Rectal smooth muscle tissue (tissue), 1 donor: ENCODE data around the gene DIS3L2.
"Not testable (repeated sequence)": the region's sequence is repeated elsewhere in the genome, so short reads cannot be mapped to it uniquely, and the experiment has no call there.

Source experiments
- H3K27ac ChIP-seq: one replicate; pipeline ENCODE4 v1.7.0; 2013; ENCODE audit warnings: low read depth, low read length, inconsistent platforms
- H3K27me3 ChIP-seq: one replicate; pipeline ENCODE4 v1.7.0; 2013; ENCODE audit warnings: low read length; ENCODE audit not compliant: control insufficient read depth, insufficient read depth
- H3K36me3 ChIP-seq: one replicate; pipeline ENCODE4 v1.7.0; 2013; ENCODE audit warnings: low read length; ENCODE audit not compliant: control insufficient read depth, insufficient read depth
- H3K4me1 ChIP-seq: one replicate; pipeline ENCODE4 v1.7.0; 2013; ENCODE audit warnings: low read length; ENCODE audit not compliant: control insufficient read depth, insufficient read depth
- H3K4me3 ChIP-seq: one replicate; pipeline ENCODE4 v1.7.0; 2013; ENCODE audit warnings: low read length
- H3K9ac ChIP-seq: one replicate; pipeline ENCODE4 v1.7.0; 2013; ENCODE audit warnings: low read length

Gene DIS3L2

DNA sequence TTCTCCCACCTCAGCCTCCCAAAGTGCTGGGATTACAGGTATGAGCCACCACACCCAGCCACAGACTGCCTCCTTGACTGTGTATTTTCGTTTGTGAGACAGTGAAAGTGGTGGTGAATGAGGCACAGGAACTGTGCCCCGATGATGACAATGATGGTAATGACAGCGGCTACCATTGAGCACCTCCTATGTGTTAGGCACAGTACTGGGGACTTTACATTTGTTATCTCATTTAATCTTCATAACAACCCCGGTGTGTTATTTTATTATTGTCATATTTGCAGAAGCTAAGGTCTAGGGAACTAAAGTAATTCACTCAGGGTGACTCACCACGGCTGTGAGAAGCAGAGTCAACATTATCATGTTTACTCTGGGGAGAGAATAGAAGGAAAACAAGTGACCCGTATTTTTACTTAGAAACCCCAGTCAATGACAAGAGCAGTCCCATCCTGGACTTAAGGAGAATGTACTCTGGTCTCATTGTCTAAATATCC lies 339.4 kb downstream of the DIS3L2 start:
- Histone ChIP-seq H3K9ac (no peak overlapping the region), H3K36me3 (no peaks in the 10 kb centered on the region), H3K4me1 (no peaks in the 10 kb centered on the region), H3K4me3 (no peak overlapping the region), H3K27ac (no peak overlapping the region), H3K27me3 (no peaks in the 10 kb centered on the region)

DNA sequence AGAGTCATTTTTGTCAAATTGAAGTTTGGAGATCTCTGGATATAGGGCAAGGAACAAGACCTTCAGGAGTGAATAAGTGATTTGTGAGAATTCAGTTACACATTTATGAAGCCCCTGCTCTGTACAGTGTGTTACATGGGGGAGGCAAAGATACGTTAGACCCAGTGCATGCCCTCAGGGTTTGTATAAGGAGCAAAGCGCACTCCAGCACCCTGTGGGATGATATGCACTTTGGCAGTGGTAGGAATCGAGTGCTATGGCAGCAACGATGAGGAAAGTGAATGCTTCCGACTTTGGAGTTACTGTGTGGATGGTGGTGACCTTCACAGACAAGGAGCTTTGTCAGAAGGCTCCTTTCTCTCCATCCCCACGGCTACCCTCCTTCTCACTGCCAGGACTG lies 342.7 kb downstream of the DIS3L2 start:
- H3K9ac ChIP-seq: no peak overlapping the region
- H3K27ac ChIP-seq: no peak overlapping the region
- H3K4me1 ChIP-seq: no peaks in the 10 kb centered on the region
- H3K4me3 ChIP-seq: no peak overlapping the region
- H3K36me3 ChIP-seq: no peaks in the 10 kb centered on the region
- H3K27me3 ChIP-seq: no peaks in the 10 kb centered on the region

DNA sequence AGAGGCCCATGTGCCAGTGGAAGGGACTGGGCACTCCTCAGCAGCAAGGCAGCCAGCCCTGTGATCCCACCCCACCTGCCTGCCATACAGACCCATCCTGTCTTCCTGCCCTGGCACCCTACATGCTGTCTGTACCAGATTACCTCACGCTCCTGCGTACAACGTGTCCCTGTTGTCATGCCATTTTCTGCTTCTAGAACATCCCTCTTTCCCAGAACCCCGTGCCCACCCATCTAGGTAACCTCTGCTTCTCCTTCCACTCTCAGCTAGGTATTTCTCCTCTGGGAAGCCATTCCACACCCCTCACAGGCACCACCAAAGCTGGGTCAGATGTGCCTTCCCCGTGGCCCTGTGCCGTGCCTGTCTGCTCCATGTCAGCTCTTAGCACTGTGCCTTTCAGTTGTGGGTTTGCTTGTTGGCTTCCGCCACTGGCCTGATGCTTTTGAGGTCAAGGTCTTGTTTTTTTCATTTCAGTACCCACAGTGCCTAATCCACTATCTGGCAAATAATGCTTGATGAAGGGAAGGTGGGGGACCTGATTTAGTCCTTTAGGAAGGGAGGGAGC lies 345.3 kb downstream of the DIS3L2 start:
- Histone ChIP-seq H3K4me1 (no peaks in the 10 kb centered on the region), H3K36me3 (peaks cover 2% of the 10 kb centered on the region), H3K9ac (no peak overlapping the region)

DNA sequence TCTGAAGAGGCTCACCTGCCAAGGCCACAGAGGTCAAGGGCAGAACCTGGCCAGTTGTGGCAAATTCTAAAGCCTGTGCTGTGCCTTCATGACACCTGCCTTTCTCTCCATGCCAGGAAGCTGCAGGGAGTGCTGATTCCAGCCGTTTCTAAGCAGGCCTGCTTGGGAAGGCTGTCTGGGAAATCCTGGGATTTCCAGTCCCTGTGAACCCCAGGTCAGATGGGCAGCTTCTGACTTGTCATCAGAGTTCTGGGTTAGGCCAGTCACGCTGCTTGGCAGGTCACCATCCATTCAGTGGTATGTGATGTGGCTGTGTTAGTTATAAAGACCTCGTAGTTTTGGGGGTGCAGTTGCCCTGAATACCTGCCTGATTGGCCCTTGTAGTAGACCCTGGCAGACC lies 346.3 kb downstream of the DIS3L2 start:
- no peak overlapping the region for H3K27ac ChIP-seq
- no peaks in the 10 kb centered on the region for H3K27me3 ChIP-seq
- H3K4me1 ChIP-seq: no peaks in the 10 kb centered on the region
- H3K4me3 ChIP-seq: no peak overlapping the region
- peaks cover 2% of the 10 kb centered on the region for H3K36me3 ChIP-seq
- no peak overlapping the region for H3K9ac ChIP-seq

More for the DNA sequence above, 345.3 kb downstream of the DIS3L2 start:
- no peaks in the 10 kb centered on the region for H3K27me3 ChIP-seq
- H3K4me3 ChIP-seq: no peak overlapping the region
- no peak overlapping the region for H3K27ac ChIP-seq

DNA sequence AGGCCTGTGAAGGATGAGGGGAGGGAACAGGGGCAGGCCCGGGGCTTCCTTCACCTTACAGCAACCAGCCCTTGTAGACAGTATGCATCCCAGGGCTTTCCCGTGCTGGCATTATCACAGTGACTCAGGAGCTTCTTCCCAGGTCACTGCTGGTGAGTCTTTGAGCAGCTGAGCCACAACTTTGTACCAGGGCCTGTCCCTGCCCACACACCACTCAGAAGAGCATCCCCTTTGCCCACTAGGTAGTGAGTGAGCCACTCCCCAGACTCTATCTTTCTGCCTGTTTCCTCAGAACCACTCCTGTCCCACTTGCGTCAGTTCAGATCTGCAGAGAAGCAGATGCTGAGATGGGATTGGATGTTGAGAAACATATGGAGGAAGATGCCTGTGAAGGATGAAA lies 347.5 kb downstream of the DIS3L2 start:
- H3K4me1 ChIP-seq: no peaks in the 10 kb centered on the region
- no peaks in the 10 kb centered on the region for H3K27me3 ChIP-seq
- no peak overlapping the region for H3K4me3 ChIP-seq
- no peak overlapping the region for H3K27ac ChIP-seq
- peaks cover 2% of the 10 kb centered on the region for H3K36me3 ChIP-seq
- H3K9ac ChIP-seq: no peak overlapping the region

DNA sequence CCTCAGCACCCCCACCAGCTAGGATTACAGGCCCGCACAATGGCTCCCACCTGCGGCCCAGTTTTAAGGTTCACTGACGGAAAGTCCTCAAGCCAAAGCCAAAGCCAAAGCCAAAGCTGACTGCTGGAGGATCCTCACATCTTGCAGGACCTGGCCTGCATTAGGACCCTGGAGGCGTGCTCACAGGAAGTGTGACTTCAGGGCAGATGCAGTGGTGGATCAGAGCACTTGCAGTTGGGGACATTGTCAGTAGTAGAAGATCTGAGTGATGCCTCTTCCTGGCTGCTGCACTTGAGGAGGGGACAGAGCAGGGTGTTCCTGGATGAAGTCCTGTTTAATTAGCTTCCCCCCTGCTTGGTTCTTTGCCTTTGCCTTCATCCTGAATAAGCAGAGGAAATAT lies 348.1 kb downstream of the DIS3L2 start:
- Histone ChIP-seq H3K4me1 (no peaks in the 10 kb centered on the region), H3K36me3 (peaks cover 2% of the 10 kb centered on the region), H3K27ac (no peak overlapping the region), H3K4me3 (no peak overlapping the region), H3K27me3 (no peaks in the 10 kb centered on the region), H3K9ac (no peak overlapping the region)

DNA sequence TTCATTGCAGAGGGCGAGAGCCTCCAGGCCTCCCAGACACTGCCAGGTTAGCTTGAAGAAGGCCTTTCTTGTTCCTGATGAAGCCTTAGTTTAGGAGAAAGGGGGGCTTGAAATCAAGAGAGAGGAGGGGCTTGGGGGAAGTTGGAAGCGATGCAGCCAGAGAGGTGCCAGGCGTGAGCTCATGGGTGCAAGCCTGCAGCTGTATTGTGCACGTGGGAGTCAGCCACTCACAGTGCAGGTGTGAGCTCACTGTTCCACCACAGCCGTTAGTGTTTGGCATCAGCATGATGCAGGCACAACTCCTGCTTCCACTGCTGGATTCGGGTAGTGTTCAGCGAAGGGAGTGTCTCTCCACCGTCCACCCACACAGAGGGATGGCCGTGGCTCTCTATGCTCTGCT lies 348.6 kb downstream of the DIS3L2 start:
- Histone ChIP-seq H3K27me3 (no peaks in the 10 kb centered on the region), H3K27ac (no peak overlapping the region), H3K9ac (no peak overlapping the region), H3K36me3 (peaks cover 2% of the 10 kb centered on the region), H3K4me3 (no peak overlapping the region), H3K4me1 (no peaks in the 10 kb centered on the region)

DNA sequence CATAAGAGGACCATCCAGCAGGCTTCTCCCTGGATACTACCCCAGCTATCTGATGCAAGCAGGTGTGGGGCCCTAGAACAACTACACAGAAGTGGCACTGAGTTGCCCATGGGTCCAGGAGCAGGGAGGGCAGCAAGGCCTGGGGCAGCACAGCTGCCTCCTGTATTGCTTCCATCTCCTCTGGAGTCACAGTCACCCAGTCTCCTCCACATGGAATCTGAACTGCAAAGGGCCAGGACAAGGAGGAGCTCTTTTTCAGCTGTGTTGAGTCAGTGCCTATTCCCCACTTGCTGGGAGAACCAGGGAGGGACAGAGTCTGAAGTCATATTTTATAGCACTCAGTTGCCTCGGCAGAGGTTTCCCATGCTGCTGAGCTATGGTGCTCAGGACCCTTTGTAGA lies 349.2 kb downstream of the DIS3L2 start:
- Histone ChIP-seq H3K4me1 (no peaks in the 10 kb centered on the region), H3K4me3 (no peak overlapping the region), H3K9ac (no peak overlapping the region), H3K36me3 (peaks cover 2% of the 10 kb centered on the region), H3K27me3 (no peaks in the 10 kb centered on the region), H3K27ac (no peak overlapping the region)

DNA sequence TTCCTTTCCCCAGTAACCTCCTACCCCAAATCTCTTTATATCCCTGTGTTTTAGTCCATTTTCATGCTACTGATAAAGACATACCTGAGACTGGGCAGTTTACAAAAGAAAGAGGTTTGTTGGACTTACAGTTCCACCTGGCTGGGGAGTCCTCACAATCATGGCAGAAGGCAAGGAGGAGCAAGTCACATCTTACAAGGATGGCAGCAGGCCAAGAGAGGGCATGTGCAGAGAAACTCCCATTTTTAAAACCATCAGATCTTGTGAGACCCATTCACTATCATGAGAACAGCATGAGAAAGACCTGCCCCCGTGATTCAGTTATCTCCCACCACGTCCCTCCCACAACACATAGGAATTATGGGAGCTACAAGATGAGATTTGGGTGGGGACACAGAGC lies 352.1 kb downstream of the DIS3L2 start:
- not testable (repeated sequence) for H3K27me3 ChIP-seq, H3K4me3 ChIP-seq, H3K36me3 ChIP-seq, H3K4me1 ChIP-seq, H3K27ac ChIP-seq, H3K9ac ChIP-seq

DNA sequence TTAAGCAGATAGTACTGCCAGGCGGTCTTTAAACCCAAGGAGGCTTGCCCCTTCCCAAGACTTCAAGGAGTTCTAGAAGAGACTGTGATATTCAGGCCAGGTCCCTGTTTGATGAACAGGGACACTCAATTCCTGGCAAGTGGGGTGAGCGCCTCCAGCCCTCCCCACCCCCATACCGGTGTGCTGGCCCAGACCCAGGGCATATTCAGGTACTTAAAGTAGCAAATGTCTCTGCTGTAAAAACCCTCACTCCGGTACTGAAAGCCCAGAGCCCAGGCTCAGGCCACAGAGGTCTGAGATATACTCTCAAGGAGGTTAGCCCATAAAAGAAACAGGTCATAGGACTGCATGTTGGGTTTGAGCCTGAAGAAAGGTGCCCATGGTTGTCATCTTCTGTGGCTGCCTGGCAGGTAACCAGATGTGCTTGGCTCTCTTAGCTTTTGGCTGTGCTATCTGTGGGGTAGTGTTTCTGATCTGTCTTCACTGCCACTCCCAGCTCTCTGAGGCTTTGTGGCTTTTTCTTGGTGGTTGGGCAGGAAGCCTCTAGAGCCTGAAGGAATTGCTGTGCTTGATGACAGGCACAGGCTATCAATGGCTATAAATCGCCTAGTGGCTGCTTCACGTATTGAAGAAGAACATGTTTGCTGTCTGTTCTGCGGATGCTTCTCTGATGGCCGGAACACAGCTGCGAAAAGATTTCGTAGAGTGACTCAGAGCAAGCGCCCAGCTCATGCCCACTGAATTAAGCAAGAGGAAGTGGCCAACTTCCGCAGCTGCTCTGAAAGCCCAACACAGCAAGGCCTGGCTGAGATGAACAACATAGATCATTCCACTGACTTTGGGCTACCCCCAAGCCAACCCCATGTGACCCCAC lies 353.8 kb downstream of the DIS3L2 start:
- peaks cover under 1% of the 10 kb centered on the region for H3K36me3 ChIP-seq
- no peaks in the 10 kb centered on the region for H3K4me1 ChIP-seq
- peak overlapping the region; percentile 5 for H3K27ac ChIP-seq
- no peaks in the 10 kb centered on the region for H3K27me3 ChIP-seq
- no peak overlapping the region for H3K4me3 ChIP-seq
- H3K9ac ChIP-seq: no peak overlapping the region

DNA sequence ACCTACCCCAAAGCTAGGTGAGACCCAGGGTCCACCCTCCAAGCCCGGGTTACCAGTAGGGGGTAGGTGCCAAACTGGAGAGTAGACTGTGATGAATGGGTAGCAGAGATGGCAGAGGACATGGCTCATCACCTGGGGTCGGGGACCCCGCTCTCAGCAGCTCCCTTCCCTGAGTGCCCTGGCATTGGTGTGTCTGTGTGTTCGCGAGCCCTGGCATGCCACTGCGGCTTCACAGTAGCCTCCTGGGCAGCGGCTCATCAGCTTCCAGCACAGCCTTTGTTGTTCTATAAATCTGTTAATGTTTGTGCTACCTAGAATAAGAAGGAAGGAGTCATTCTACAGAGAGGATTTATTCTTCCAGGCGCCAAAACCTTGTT lies 354.4 kb downstream of the DIS3L2 start:
- Histone ChIP-seq H3K4me1 (no peaks in the 10 kb centered on the region), H3K4me3 (no peak overlapping the region), H3K9ac (no peak overlapping the region)

DNA sequence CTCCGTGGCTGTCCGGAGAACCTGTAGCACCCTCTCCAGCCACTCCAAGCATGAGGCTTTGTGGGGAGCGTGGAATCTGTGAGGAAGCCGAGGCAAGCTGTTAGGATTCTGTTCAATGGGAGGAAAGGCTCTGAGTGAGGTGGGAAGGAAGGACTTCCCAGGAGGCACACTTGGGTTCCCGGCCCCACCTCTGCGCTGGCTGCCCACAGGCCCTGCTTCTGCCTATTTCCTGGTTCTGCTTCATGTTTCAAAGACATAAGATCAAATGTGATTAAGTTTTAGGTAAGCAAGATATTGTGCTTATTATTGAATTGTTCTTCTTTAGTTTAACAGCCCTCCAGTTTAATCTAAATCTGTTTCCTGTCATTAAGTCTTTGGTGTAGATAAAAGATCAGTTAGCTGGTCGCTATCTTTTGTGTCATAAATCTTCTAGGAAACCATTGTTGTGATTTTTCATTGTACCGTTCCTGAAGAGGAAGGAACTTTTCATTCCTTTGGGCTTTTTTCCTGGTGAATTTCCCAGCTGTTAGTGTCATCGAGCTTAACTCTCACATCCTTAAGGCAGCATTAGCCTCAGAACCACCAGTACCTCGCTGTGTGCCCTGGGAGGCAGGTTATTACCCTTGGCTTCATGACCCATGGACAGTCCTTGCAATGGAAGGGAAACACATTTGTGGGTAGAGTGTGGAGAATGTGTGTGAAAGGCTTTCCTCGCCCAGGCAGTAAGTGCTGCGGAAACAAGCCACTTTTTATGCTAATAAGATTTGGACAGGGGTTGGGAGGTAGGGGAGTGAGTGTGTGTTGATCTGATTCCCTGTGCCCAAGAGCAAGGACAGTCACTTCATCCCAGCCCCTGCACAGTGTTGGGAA lies 355.2 kb downstream of the DIS3L2 start:
- no peak overlapping the region for H3K9ac ChIP-seq
- no peaks in the 10 kb centered on the region for H3K27me3 ChIP-seq
- no peaks in the 10 kb centered on the region for H3K4me1 ChIP-seq
- H3K4me3 ChIP-seq: no peak overlapping the region
- H3K27ac ChIP-seq: no peak overlapping the region
- H3K36me3 ChIP-seq: no peaks in the 10 kb centered on the region

More for the DNA sequence above, 354.4 kb downstream of the DIS3L2 start:
- Histone ChIP-seq H3K36me3 (no peaks in the 10 kb centered on the region), H3K27me3 (no peaks in the 10 kb centered on the region), H3K27ac (peak overlapping the region; percentile 5)
